HG03159 (cell line): Measurements from ENCODE around the gene MTMR1.

Experiments
- ATAC-seq: cut with Tn5 transposase; IDR thresholded peaks from one replicate; pipeline ENCODE4 v1.9.1; 2021; ENCODE audit warnings: mild to moderate bottlenecking, moderate library complexity; ENCODE audit not compliant: unreplicated experiment

Gene MTMR1

GRCh38 chrX:150761819-150762216 lies 68.6 kb downstream of the MTMR1 start:
- no peak for ATAC-seq

DNA sequence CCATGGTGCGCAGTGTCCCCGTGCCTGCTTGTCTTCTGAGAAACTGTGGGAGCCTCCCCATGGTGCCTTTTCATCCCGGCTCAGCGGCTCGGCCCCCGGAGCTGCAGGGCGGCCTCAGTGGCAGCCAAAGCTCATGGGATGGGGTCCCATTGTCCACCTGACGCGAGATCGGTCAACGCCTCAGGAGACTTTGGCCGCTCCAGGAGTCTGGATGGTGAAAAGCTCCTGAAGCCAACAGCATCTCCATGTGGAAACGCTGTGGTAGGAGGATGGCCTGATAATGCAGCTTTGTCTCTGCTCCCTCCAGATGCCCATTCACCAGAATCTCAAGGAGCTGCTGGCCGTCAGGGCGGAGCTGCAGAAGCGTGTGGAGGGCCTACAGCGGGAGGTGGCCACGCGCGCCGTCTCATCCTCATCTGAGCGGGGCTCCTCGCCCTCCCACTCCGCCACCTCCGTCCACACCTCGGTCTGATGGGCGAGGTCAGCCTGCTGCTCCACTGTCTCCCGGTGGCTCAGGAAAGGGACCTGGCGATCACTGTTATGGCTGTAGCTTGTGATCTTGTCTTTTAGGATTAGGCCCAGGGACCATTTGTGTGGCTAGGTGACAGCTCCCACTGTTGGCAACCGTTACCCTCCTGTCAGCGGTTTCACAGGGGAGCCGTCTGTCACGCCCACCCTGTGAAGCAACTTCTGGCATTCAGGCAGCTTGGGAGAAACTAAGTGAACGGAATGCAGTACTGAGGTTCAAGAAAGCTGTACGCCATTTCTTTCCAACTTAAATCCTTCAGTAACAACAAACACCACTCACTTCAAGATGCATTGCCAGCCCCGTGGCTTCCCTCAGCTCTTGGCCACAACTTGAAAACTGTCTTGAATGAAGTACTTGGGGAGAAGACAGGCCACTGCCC lies 69.3 kb downstream of the MTMR1 start:
- ATAC-seq, result no peak

GRCh38 chrX:150763303-150763797 lies 70.2 kb downstream of the MTMR1 start:
- no peak for ATAC-seq

- no peak for ATAC-seq
Observed at GRCh38 chrX:150763810-150764209, 70.6 kb downstream of the MTMR1 start.

DNA sequence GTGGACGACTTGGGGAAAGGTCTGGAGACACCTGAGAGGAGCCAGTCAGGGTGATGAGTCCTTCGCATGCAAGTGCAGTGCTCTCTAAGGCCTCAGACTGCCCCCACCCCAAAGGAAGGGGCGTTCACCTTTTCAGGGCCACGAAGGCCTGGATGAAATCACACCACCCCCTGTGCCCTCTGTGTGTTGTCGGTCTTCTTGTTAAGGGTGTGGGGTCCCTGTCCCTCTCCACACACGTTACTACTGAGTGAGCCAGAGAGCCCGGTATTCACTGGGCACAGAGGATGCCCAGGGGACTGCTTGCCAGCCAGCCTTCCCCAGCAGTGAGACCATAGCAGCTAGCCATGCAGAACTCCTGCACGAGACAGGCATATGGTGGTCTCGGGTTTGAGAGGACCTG lies 72.0 kb downstream of the MTMR1 start:
- ATAC-seq, result no peak

GRCh38 chrX:150765782-150766350 lies 72.7 kb downstream of the MTMR1 start:
- ATAC-seq, result no peak

DNA sequence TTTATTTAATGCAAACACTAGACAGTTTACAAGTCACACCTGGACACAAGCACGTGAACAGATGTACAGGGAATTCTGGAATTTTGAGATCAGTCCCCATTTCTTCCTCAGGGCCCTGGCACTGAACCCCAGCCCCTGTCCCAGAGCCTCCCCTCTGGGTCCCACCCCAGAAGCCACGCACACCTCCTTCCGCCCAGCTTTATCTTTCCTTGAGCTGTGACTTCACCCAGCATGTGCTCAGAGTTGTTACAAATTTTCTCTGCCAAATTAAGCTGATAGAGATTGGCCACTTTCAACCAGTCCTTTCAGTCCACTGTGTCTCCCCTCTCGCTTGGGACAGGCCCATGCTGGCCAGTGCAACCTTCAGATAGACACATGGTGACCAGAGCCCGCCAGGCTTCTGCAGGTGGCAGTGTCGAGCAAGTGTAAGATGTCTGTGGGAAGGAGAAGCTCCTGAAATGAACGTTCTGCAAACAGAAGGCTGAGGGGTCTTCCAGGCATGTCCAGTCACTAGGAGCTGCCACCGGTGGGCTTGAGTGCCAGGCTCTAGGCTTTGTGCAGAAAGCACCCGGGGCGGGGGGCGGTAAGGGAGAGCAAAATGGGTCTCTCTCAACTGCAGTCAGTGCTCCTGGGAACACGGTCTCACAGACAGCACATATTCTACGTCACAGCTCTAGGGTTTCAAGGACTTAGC lies 73.3 kb downstream of the MTMR1 start:
- no peak for ATAC-seq

- ATAC-seq, result no peak
Observed at GRCh38 chrX:150767045-150767395, 73.8 kb downstream of the MTMR1 start.

GRCh38 chrX:150767475-150768131 lies 74.4 kb downstream of the MTMR1 start:
- no peak for ATAC-seq

DNA sequence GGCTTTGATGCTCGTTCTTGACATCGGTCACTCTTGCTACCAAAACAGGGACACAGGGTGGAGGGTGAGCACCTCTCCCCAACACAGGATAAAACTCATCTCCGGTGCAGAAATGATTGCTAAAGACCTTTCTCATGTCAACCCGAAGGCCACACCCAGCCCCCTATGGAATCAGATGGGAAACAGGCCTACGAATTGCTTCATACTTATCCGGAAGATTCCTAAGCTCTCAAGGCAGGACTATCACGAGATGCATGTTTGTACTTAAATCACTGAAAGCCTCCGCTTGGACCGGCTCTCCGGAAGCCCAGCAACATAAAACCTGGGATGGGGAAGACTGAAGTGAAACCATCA lies 74.9 kb downstream of the MTMR1 start:
- ATAC-seq, result no peak

DNA sequence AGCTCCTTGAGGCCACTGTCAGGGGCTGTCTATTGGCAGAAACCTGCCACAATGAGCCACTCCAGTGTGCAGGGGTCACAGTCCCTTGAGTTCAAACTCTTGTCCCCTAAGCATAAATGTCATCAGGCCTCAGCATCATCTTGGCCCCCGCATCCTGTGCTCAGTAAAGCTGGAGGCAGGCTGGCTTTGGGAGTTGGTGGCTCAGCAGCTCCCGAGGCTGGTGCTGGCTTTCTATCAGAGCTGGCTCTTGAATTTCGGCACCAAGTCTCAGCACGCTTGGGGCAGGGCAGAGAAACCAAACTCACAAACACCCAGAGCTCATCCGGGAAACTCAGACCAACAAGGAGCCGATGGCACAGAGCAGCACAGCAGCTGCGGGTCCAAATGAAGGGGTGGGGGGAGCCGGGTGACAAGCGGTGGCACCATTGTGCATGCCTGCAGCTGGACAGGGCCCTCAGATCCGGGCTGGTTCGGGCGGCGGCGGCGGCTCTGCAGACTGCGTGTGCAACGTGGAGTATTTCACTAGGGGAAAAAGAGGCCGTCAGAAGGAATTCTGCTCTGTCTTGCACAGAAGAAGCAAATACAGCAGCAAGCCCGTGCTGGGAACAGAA lies 75.5 kb downstream of the MTMR1 start:
- ATAC-seq, result no peak

DNA sequence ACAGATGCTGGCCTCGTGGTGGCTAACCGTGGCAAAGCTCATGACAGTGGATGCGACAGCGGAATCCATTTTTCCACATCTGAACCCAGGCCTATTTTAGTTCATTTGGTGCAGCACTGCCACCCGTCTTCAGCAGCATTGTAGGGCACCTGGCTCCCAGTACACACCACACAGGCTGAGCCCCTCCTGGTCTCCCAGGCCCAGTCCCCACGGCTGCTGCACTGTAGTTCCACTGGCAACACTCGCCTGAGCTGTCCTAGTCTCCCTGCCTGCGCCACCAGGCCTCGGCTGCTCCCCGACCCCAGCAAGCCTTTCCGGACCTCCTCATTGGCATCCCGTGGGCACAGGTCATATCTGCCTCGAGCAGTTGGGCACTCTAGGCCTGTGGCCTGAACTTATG lies 76.2 kb downstream of the MTMR1 start:
- ATAC-seq, result no peak

GRCh38 chrX:150770623-150771022 lies 77.4 kb downstream of the MTMR1 start:
- no peak for ATAC-seq

DNA sequence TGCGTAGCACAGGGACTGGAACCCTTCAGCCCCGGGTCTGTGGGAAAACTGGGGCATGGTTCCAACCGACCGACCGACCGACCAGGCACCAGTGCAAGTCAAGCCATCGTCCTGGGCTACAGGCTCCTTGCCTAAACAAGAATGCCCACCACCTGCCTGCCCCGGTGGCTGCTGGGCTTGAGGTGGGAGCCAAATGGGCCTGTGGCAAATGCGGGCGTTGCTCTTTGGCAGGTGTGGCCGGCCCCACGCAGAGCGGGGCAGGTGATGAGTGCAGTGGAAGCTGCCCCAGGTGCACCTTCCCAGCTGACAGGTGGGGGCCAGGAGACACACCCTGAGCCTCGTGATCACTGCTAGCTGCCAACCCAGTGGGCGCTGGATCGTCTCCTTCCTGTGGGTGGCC lies 77.9 kb downstream of the MTMR1 start:
- ATAC-seq, result no peak

DNA sequence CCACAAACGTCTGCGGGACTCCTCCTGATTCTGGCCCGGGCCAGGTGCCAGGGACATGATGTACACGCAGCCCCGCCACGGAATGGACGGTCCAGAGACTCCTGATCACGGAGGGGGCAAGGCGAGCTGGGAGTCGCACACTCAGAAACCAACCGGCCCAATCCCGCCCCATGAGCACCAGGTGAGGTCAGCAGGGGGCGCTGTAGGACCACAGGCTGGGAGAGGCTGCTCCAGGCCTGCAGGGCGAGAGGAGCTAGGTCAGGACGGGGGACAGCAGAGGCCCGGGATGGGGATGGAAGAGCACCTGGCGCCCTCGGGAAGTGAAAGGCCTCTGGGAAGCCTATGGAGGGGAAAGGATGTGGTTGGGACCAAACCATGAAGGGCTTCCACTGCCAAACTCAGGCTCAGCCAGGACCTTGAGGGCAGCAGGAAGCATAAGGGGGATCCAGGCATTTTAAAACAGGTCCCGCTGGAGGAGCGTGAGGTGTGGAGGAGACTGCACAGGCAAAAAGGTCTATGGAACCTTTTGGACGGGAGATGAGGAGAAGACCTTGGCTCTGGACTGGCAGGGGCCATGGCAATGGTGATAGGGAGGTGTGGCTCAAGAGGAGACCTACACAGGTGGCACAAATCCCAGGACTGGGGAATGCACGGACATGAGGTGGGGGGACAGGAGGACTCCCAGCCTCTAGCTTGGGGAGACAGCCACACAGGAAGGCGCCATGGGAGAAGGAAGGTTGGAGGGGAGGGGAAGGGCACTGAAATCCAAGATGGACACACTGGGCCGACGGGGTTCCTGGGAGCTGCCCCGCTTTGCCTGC lies 79.2 kb downstream of the MTMR1 start:
- ATAC-seq, result peak; percentile 83

DNA sequence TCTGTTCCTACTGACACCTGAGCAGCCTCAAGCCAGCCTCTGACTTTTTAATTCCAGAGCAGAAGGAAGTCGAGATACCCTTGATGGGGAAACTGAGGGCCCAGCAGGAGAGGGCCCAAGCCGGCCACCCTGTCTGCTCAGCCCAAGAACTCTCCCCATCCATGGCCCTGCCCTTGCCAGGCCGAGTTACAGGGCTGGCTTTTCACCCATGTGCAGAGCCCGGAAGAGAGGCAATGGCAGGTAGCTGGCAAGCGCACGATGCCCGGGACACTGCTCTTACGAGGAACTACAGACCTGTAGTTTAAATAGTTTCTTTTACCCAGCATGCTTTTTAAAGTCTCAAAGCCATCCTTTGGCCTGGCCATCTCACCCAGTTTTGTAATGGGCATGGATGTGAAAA lies 79.9 kb downstream of the MTMR1 start:
- no peak for ATAC-seq

- no peak for ATAC-seq
Observed at GRCh38 chrX:150773634-150774033, 80.4 kb downstream of the MTMR1 start.

DNA sequence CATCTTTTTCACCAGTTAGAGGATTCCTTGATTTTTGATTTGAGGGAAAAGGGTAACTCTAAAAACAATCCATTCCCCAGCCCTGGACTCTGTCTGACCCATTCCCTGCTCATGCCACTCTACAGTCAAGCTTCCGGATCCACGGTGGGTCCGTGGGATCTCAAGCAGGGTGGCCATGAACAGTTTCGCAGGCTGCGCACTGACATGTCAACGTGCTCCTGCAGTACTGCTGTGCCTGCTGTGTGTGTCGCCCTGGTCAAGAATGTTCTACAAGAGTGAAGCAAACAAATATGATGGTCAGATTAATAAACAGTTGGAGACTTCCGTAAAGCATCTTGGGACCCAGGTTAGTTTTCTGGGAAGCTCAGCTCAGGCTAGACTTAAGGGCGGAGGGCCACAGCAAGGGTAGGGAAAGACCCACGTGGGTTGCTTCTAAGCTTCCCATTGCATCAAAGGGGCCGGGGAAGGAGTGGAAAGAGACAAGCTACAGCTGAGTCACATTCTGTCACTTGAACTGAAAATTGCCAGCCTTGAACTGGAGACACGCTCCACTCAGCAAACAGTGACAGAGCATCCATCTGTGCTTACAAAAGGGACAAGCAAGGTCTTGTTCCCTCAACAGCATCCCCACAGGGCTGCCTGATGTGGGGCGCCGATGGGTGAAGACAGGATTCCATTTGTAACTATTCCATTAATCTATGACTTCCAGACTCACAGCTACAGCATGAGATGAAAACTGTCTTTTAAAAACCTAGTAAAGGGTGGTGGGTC lies 81.8 kb downstream of the MTMR1 start:
- no peak for ATAC-seq

DNA sequence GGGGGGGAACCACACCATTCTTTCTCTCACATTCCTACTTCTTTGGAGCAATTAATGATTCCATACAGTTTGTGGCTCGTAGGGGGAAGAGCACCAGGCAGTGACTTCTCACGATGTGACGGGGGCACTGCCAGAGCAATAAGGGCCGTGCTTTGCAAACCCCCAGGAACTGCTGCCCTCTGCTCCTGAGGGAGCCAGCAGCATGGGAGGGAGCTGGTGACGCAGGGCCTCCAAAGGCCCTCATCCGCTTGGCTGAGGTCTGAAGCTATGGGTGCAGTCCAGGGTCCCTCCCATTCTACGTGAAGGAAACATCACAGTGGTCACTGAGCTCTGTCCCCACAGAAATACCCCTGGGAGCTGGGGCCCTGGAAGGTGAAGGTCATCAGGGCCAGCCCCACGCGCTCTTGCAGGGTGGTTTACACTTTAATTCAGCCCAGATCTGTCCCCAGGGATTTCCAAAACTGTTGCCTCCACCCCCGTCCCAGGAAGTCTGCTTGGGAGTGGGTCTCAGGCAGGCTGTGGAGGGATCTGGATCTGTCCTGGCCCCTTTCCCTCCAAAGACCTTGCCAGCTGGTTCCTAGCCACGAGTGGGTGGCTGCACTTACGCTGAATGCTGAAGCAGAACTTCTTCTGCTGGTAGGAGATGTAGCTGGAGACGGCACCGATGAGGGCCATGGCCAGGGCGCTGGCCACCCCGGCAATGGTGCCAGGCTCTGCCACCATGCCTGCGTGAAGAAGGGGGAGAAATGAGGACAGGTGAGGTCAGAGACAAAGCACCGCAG lies 82.6 kb downstream of the MTMR1 start:
- no peak for ATAC-seq
